Stimulated activated CD4-positive, alpha-beta T cell treated with anti-CD3 and anti-CD28 coated beads, TNF-alpha, amount 100 ng/mL, for 24 hours (primary cell): ENCODE results near the gene VTCN1.
"Not testable (repeated sequence)": the region's sequence is repeated elsewhere in the genome, so short reads cannot be mapped to it uniquely, and the experiment has no call there.

ENCODE experiments used
- DNase-seq, 3 experiments: peaks; one replicate each; pipeline ENCODE4 v3.0.0-alpha.2; 2020; ENCODE audit warnings: low read depth in 3 of 3

The VTCN1 gene

GRCh38 chr1:117123274-117123673, 87.5 kb downstream of the VTCN1 start:
- DNase-seq: no peak

GRCh38 chr1:117122330-117123025, 88.2 kb downstream of the VTCN1 start:
- no peak for DNase-seq

- DNase-seq: peak; percentile 56 to 84 (median 61)
Observed at GRCh38 chr1:117121589-117122329, 89.0 kb downstream of the VTCN1 start, which contains the start of gene TRIM45. Gene TRIM45 (minus strand): TSS chr1:117121749. CDS start chr1:117121201, 548 bp downstream.

DNA sequence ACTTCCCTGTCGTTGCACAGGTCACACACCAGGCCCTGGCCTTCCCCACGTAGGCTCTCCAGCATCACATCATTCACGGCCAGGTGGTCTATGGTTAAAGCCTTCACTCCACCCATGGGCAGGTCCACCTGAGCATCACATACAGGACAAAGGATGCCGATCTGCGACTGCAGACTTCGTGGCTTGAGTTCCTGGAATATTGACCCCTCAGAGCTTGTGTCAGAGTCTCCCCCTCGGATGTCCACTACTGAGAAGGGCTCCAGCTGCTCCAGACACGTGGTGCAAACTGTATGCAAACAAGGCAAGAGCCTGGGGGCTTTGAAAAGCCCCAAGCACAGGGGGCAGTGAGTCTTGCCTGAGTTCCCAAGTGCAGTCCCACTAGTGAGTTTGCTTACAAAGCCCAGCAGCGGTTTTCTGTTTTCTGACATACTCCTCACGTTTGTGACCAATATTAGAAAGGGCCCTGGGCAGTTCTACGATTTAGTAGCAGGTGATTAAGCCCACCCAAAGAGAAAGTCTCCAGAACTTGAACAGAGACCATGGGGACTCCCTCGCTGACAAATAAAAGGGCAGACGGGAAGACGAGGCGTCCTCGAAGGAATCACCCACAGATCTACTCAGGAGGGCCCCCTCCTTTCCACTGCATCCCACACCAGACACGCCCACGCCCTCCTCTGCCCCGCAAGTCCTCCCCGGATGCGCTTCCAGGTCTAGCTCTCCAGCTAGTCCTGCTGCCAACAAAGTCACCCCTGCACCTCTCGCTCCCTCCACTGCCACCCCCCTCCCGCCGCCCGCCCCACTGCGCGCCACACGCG, 89.7 kb downstream of the VTCN1 start:
- peak in 1 of 3 experiments; percentile 18 for DNase-seq

DNA sequence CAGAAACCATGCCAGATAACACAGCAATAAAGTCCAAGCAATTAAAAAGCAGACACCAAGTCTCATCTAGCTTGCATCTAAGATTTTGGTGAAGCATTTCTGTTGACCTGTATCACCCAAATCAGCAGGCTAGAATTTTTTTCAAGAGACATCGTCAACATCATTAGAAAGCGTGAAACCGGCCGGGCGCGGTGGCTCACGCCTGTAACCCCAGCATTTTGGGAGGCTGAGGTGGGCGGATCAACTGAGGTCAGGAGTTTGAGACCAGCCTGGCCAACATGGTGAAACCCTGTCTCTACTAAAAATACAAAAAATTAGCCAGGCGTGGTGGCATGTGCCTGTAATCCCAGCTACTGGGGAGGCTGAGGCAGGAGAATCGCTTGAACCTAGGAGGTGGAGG, 91.6 kb downstream of the VTCN1 start:
- DNase-seq: not testable (repeated sequence)

GRCh38 chr1:117118137-117118536, 92.6 kb downstream of the VTCN1 start:
- DNase-seq: no peak

DNA sequence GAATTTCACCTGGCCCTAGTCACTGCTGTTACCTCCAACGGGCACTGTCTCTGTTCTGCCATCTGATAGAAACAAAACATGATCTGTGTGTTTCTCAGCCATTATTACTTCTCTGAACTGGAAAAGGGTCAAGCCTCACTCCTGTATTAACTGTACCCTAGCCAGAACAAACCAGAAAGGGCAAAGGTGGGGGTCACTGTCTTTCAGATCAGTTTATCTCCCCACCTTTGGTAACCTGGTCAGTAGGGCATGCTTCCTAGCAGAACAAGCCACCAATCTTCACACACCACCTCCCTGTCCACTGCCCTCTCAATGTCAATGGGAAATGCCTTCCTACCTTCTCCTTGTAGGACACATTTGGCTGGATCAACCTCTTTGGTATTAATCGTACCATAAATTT, 93.0 kb downstream of the VTCN1 start:
- DNase-seq: no peak

- no peak for DNase-seq
Observed at GRCh38 chr1:117116784-117117130, 94.0 kb downstream of the VTCN1 start.

- no peak for DNase-seq
Observed at GRCh38 chr1:117116090-117116783, 94.5 kb downstream of the VTCN1 start.

GRCh38 chr1:117114877-117115276, 95.8 kb downstream of the VTCN1 start:
- no peak for DNase-seq

GRCh38 chr1:117113199-117113598, 97.5 kb downstream of the VTCN1 start:
- DNase-seq: no peak

DNA sequence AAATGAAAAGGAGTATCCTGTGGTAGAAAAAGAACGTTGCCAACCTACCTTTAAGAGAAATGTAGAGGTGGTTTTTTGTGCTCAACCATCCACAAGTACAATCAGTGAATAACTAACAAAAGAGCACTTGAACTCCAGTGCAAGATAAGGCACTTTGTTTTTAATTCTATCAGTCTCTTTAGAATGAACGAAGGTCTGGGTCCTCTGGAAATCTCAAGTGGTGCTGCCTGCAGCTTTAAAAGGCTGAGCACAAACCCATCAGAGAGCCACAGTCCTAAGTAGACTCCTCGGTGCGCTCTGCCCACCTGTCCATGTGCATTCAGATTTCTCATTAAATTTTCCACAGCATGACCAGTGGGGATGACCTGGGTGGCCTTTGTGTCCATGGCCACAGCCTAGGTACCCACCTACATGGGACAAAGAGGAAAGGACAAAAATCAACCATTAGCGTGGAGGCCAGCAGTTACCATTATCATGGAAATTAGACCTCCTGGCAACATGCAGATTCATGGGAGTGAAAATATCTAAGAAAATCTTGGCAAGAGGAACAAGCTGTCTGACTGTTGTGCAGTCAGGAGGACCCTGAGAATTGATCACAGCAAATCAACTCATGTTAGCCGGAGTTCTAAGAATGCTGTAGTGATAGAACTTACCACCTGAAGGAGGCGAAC, 98.5 kb downstream of the VTCN1 start:
- no peak for DNase-seq

DNA sequence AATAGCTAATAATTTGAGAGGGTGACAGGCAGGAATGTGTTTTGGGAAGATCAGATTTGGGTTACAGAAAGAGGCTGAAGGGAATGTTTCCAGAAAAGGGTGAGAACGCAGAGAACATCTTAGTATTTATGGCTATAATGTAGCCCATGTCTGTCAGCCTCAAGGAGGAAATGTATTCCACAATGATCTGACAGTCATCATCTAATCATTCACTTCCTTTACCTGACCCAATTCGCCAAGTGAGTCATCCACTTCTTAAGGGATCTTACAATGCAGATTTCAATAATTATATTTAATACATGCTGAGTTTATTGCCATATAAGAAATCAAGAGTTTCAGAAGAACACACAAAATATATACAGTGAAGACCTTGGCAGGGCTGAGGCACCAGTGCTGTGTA, 100.0 kb downstream of the VTCN1 start:
- DNase-seq: no peak

GRCh38 chr1:117107364-117107763, 103.4 kb downstream of the VTCN1 start:
- no peak for DNase-seq

GRCh38 chr1:117106478-117106877, 104.2 kb downstream of the VTCN1 start:
- DNase-seq: no peak

DNA sequence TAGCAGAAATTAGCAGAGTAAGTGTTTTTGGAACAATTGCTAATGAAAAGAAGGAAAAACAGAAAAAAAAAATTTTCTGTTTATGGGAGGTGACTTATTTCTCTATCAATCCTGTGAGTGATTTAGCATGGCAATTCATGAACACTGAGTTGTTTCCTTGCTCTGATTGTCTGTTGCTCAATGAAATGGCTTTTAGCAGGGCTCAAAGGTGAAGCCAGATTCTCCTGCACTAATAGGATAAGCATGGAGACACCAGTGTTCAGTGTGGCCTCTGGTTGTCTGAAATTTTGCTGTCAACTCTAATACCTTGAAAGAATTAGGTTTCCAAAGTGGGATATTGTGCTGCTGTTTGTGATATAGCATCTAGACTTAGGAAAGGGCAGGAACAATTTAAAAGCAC, 105.0 kb downstream of the VTCN1 start:
- no peak for DNase-seq

DNA sequence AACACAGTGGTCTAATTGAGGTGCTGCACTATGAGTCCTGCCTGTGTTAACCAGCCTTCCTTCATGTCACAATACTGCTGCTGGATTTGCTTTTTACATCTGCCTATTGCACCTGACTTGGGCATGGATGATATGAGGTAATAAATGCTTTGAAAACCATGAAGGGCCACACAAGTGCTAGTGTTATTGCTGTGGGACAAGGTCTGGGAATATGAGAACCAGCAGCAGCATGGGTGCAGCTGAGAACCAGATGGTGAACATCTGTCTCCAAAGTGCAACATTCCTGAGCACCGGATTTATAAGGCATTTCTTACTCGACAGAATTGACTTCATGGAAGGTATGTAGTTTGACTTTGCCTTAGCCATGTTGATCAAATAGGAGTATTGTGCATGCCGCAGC, 105.7 kb downstream of the VTCN1 start:
- DNase-seq: no peak

DNA sequence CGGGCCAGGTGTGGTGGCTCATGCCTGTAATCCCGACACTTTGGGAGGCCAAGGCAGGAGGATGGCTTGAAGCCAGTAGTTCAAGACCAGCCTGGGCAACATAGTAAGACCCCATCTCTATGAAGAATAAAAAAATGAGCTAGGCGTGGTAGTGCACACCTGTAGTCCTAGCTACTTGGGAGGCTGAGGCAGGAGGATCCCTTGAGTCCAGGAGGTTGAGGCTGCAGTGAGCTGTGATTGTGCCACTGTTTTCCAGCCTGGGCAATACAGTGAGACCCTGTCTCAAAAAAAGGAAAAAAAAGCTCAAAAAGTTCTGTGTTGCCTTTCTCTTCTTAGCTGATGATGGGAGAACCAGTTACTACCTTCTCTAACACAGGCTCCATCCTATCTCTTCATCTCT, 108.9 kb downstream of the VTCN1 start:
- not testable (repeated sequence) for DNase-seq

GRCh38 chr1:117101334-117101733, 109.4 kb downstream of the VTCN1 start:
- DNase-seq: no peak

DNA sequence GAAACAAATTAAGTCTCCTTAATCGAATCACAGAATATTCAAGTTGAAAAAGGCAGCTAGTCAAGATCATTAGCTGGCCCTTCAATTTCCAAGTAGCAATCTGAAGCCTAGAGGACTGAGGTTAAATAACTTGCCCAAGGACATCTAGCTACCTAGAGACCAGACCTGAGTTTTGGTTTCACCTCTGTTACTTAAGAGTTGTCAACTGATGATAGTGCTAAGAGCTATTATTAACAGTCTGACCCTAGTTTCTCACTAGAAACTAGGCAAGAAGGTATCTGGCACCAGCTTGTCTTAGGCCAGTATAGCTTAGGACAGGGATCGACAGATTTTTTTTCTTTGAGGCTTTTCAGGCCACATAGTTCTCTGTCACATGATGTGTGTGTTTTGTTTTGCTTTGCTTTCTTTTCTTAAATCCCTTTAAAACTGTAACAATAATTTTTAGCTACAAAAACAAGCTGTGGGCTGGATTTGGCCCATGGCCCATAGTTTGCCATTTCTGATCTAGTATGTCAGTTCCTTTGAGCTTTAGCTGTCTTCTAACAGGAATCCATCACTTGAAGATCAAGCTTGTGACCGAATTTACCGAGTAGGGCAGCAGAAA, 112.3 kb downstream of the VTCN1 start:
- no peak for DNase-seq

DNA sequence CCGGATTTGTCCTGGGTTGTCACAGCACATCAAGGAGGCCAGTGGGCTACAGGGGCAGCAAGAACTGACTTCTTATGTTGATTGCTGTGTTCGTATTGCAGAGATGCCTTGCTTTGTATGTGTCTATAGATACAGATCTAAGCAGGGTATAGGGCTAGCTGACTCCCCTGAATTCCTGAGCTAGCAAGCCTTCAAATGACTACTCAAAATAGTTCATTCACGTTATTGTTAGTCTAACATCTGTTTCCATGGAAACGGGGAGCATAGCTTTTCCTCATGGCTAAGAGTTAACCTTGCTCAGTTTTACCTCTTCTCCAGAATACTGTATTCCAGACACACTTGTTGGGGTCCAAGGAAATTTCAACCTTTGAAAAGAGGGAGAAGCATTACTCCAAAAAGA, 113.3 kb downstream of the VTCN1 start:
- no peak for DNase-seq
